GM18861 (cell line): ENCODE data around the gene AWAT1.
"Not testable (repeated sequence)": the region's sequence is repeated elsewhere in the genome, so short reads cannot be mapped to it uniquely, and the experiment has no call there.

ENCODE experiments used
- ATAC-seq: cut with Tn5 transposase; IDR thresholded peaks from one replicate; pipeline ENCODE4 v1.9.1; 2021; ENCODE audit not compliant: unreplicated experiment

Gene AWAT1

GRCh38 chrX:70234355-70234754 is at the start of gene AWAT1:
Gene AWAT1 (plus strand): TSS chrX:70234655. CDS start chrX:70234696, 41 bp downstream.
- ATAC-seq = no peak

GRCh38 chrX:70190225-70190624 is 44.2 kb upstream of the AWAT1 start:
- no peak for ATAC-seq

DNA sequence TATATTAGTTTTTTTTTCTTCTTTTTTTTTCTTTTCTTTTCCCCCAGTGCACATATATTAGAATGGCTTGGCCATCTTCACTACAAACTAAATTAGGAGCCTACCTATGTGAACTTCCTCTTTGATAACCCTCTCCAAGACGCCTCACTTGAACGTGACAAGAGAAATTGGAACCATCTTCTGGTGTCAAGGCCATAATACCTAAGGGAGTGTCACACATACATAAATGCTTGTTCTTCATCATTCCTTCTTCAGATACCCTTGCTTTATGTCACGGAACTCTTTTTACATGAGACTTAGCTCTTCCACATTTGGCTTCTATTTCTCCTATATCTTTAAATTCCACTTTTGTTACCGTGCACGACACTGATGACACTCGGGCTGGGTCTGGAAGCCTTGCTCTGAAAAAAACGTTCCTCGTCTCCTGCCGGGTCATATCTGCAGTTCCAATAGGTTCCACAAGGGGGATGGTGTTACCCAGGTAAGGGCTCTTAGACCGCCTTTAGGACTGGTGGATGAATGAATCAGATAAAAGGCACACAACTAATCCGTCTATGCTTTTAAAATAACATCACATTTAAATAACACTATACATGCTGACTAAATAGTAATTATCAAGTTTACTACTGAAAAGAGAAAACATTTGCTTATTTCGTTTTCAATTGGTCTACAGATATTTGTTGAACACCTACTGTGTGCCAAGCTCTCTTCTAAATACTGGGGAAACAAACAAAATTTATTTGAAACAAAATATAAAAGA is 37.3 kb upstream of the AWAT1 start:
- peak; percentile 91 for ATAC-seq

- no peak for ATAC-seq
These were observed 32.7 kb upstream of the AWAT1 start for GRCh38 chrX:70201732-70202131.

DNA sequence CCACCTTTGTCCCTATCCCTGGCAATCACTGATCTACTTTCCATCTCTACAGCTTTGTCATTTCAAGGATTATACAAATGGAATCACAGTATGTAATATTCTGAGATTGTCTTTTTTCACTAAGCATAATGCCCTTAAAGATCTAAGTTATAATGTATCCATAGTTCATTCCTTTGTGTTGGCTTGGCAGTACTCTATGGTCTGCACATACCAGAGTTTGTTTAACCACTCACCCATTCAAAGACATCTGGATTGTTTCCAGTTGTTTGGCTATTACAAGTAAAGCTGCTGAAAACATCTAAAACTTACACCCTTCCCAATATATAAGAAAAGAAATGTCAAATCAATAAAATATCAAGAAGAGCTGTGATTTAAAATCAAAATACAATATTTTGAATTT is 26.0 kb upstream of the AWAT1 start:
- ATAC-seq = no peak

DNA sequence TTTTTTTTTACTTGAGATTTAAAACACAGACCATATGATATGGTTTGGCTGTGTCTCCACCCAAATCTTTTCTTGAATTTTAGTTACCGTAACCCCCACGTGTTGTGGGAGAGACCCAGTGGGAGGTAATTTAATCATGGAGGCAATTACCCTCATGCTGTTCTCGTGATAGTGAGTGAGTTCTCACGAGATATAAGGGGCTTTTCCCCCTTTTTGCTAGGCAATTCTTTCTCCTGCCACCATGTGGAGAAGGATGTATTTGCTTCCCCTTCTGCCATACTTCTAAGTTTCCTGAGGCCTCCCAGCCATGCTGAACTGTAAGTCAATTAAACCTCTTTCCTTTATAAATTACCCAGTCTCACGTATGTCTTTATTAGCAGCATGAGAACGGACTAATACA is 24.9 kb upstream of the AWAT1 start:
- ATAC-seq = not testable (repeated sequence)

GRCh38 chrX:70219938-70220764 is 14.3 kb upstream of the AWAT1 start:
- ATAC-seq = no peak

- ATAC-seq = no peak
These were observed 8.4 kb upstream of the AWAT1 start for GRCh38 chrX:70226048-70226447.

DNA sequence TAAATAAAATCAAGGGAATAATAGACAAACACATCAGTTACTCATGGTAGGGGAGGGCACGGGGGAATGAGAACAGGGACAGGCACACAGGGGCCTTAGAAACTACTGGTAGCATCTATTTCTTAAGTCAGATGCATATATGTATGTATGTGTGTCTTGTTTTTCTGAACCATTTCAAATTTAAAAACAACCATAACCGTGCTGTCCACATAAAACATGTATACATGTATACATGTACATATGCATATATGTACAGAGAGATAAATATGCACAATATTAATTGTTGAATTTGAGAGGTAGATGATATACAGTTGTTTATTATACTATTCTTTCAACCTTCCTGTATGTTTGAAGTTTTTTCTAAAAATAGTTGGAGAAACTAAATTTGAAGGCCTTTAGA is 7.8 kb upstream of the AWAT1 start:
- no peak for ATAC-seq

DNA sequence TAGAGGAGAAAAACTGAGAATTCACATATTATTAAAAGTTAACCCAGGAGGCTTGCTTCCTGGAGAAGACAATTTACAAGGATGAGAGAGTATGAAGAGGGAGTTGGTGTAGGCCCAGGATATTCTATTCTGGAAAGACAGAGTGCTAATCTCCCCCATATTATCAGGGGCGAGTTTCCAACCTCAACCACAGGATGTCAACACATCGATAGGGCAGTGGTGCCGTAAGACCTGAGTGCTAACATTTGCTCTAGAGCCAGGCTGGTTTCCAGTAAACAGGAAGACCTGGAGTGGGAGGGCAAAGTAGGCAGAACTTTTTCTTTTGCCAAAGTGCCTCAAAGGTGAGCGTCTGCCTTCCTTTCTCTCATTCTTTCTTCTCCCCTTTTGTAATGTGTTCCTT is 2.8 kb upstream of the AWAT1 start:
- no peak for ATAC-seq

GRCh38 chrX:70240751-70241150 is 6.3 kb downstream of the AWAT1 start:
- no peak for ATAC-seq

- ATAC-seq = no peak
These were observed 7.0 kb downstream of the AWAT1 start for GRCh38 chrX:70241501-70241900.

- not testable (repeated sequence) for ATAC-seq
These were observed 9.1 kb downstream of the AWAT1 start for GRCh38 chrX:70243601-70244000.

- ATAC-seq = no peak
These were observed 10.4 kb downstream of the AWAT1 start for GRCh38 chrX:70244881-70245280.

DNA sequence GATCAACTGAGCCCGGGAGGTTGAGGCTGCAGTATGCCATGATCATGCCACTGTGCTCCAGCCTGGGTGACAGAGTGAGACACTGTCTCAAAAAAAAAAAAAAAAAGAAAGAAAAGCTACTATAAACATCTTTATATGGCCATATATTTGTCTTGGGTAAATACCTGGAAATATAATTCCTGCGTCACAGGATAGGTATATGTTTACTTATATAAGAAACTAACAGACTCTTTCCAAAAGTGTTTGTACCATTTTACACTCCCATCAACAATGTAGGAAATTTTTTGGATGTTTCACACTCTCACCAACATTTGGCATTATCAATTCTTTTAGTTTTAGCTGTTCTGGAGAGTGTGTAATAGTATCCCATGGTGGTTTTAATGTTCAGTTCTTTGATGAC is 12.8 kb downstream of the AWAT1 start:
- no peak for ATAC-seq

GRCh38 chrX:70252491-70252890 is 18.0 kb downstream of the AWAT1 start:
- ATAC-seq = no peak

- no peak for ATAC-seq
These were observed 19.1 kb downstream of the AWAT1 start for GRCh38 chrX:70253377-70254062.

DNA sequence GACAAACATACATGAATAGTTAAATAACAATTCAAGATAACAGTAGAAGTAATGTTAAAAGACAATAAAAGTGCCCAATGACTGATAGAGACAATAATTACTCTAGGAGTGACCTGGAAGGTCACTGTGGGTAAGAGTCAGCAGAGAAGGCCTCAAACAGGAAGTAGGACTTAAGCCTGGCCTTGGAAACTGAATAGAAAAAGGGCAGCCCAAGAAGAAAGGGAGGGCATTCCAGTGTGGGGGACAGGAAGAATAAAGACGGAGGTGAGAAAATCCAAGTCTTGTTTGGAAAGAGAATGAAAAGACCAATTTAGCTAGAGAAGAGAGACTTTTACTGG is 19.6 kb downstream of the AWAT1 start:
- no peak for ATAC-seq

DNA sequence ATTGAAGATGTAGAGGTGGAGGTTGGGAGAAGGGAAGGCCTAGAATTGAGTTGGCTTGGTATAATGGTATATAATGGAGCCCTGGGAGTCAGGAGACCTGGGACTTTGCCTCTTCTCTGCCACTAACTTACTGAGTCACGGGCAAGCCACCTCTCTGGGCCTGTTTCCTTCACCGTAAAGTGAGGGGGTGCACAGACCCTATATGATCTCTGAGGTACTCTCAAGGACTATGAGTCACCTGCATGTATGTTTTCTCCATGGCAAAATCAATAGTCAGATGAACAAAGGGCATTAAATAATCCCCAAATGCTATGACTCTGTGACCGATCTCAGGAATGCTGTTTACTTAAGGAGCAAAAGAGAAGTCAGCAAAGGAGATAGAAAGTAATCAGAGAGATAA is 20.5 kb downstream of the AWAT1 start:
- ATAC-seq = no peak

DNA sequence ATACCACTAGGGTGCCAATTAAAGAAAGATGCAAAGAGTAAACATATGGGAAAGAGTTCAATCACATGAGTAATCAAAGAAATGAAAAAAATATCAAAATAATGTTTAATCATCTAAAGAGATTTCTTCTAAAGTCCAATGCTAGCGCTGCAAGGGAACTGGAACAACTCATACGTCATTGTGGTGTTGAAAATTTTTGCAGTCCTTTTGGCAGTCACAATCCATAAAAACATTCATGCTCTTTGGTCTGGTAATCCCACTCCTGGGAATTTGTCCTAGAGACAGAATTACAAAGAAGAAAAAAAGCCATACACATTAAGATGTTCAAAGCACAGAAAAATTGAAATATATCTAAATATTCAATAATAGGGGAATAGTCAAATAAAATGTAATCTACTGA is 21.0 kb downstream of the AWAT1 start:
- ATAC-seq = no peak

DNA sequence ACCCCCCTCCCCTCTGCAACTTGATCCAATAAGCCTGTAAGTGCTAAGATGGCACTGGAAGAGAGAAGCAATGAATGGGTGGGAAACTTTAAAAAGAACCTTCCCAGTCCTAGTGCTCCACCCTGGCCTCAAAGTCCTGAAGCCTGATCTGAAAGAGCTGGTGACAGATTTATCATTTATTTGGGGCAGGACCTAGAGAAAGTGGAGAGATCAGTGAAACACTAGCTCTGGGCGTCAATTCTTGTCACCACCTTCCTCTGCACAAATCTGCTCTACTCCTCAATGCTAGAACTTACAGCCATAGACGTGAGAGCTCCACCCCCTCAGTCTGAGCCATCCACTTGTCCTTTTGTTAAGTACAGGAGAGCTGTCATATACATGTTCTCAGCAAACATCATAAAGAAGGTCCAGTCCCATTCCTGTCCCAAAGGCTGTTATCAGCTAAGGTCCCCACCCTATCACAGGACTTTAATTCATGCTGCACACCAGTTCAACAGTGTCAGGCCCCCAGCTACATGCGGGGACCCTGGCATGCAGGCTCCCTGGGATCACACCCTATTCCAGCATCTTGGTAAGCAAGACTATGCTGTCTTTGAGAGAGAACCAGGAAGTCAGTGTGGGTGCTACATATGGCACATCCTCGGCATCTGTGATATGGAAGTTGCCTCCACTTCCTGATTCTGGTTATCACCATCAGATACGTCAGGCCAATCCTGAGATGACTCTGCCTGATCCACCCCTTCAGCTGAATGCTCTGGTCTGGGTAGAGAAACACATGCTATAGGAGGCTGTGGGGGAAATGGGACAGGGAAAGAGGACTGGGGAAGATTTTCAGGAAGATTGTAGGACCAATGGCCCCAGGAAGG is 23.2 kb downstream of the AWAT1 start:
- ATAC-seq = no peak
